CD4-positive, alpha-beta T cell treated with Interleukin-6 at 100 ng/mL for 8 hours (primary cell): Measurements from ENCODE around the gene IL10RA.

ENCODE experiments used
- DNase-seq: peaks from one replicate; pipeline ENCODE4 v3.0.0-alpha.2; 2020; ENCODE audit warnings: mixed read lengths, low spot score

IL10RA gene

DNA sequence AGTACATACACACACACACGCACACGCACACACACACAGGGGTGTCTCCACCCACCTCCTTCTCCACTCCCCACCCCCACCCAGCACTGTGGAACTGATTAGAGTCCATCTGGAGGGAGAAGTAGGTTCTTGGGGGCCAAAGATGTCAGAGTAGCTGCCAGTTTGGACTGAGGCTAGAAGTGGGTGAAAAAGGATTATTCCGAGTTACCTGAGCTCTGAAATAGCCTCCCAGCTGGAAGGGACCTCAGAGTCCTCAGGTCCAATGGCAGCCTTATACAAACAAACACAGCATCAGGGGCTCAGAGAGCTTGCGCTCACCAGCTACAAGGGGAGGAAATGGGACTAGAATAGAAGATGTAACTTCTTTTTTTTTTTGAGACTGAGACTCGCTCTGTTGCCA, 20.8 kb downstream of the IL10RA start:
- no peak for DNase-seq

DNA sequence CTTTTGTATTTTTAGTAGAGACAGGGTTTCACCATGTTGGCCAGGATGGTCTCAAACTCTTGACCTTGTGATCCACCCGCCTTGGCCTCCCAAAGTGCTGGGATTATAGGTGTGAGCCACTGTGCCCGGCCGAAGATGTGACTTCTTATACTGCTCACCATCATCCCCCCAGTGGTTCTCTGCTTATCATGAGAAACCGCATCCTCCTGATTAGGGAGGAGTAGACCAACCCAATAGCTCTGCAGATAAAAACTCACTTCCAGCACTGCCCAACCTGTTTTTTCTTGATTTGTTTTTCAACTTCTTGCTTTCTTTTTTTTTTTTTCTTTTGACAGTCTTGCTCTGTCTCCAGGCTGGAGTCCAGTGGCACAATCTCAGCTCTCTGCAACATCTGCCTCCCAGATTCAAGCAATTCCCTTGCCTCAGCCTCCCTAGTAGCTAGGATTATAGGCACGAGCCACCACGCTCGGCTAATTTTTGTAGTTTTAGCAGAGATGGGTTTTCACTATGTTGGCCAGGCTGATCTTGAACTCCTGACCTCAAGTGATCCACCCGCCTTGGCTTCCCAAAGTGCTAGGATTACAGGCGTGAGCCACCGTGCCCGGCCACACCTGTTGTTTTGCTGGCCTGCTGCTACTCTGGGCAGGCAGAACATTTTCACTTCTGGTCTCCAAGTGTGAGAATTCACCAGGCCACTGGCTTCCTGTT, 21.5 kb downstream of the IL10RA start:
- DNase-seq: peak; percentile 71

DNA sequence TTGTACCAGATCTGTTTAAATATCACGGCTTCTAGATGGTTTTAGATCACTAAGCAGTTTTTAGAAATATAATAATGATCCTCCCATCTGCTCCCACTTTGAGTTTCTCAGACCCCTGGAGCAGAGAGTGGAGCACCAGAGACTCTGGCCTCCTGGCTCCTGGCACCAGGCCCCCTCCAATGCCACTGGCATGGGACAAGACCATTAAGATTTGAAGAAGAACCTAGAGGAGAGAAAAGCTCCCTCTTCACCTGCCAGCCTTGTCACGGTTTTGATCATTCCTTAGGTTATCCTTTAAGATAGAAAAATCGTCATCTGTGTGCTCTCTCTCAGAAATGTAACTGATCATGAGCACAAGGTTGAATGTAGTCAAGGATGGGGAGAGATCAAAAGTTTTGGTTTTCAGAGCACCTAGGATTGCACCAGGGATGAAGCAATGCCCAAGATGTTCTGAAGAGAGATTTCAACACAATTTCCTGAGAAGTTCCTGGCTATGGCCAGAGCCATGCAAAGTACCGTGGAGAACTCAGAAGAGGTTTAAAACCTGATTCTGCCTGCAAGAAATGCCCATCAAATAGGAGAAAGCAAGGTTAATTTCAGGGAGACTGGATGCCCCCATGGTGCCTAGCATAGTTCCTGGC, 22.2 kb downstream of the IL10RA start:
- DNase-seq: no peak

DNA sequence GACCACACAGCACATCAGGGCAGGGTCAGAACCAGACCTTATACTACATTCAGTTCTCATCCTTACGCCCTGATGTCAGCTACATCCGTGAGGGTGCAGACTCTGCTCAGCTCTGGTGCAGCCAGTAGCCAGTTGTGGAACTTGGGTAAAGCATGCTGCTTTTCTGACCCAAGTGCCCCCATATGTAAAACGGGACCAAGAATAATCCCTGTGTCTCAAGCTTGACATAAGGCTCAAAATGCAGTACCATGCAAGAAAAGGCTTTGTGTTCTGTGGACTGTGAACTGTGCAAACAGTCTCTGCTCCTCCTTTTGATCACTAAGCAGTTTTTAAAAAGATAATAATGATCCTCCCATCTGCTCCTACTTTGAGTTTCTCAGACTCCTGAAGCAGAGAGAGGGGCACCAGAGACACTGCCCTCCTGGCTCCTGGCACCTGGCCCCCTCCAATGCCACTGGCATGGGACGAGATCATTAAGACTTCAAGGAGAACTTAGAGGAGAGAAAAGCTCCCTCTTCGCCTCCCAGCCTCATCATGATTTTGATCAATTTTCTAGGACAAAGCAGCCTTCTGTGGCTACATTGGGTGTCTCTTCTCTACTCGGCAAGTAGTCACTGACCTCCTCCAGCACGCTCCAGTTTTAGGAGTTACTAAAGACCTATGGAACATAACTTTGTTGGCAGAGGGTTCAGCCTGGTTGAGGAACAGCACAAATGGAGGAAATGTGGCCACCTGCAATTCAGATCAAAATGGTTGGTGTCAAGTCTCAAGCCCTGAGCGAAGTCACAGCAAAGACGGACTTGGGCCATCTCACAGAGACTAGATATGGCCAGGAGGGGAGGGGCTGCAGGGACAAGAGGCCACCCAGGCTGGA, 23.9 kb downstream of the IL10RA start:
- DNase-seq: no peak

DNA sequence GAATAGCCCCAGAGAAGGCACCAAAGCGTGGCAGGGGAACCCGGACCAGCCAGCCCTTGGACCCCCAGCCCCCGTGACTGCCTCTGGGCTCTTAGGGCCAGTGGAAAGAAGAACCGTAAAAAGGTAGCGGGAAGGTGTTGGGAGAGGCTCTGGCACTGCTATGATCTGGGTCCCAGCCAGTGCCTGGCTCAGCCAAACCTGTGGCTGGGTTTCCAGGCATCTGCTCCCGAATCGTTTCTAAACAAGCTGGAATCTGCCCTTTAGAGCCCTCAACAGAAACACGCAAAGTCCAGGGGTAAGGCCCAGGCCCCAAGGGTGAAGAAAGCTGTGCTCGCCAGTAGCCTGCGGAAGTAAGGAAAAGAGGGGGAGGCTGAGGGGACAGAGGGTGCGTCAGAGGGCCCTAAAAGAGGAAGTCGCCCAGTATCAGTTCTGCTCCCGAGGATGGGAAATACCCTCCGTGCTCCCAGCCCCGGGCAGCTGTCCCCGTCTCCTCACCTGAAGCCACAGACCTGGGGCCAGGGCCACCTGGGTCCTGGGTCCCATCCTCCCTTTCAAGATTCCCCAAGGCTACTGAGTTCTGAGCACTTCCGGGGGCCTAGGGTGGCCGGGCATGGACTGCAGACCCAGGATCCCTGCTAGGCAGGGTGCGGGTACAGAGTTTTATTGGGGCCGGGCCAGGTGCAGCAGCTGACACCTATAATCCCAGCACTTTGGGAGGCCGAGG, 24.7 kb downstream of the IL10RA start:
- no peak for DNase-seq

DNA sequence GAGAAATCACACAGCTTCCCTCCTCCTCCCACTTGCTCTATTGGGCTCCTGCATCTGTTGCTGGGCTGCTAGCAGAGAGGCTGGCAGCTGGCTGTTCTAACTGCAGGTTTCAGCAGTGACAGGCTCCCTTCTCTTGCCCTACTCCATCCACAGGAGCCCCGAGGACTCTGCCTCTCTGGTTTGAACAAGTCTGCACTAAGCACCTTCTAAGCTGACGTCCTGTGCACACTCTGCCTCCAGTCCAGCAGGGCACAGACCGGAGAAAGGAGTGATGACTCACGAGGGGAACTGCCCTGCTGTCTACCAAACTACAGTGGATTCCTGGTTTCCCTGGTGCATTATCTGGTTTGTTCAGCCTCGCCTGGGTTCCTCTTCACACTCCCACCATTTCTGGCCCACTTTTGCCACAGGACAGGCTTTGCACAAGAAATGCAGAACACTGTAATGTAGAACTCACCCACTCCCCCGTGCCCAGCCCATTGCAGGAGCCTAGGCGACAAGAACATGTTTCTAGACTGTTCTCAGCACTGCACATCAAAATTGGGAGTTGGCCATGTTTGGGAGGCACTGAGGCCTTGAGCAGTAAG, 26.0 kb downstream of the IL10RA start:
- peak; percentile 41 for DNase-seq

DNA sequence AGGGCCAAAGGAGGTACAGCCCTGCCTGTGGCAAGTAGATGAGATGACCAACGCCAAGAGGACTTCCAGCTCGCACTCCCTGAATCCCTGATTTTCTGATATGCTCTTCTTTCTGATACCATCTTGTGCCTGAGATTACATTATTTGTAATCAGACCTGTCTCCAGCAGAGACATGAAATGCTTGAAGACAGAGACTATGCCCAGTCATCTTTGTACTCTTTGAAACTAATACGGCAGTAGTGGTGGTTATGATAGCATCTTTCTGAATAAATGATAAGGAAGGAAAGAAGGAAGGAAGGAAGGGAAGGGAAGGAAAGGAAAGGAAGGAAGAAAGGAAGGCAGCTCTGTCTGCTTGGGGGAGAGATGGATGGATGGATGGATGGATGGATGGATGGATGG, 27.8 kb downstream of the IL10RA start:
- no peak for DNase-seq

DNA sequence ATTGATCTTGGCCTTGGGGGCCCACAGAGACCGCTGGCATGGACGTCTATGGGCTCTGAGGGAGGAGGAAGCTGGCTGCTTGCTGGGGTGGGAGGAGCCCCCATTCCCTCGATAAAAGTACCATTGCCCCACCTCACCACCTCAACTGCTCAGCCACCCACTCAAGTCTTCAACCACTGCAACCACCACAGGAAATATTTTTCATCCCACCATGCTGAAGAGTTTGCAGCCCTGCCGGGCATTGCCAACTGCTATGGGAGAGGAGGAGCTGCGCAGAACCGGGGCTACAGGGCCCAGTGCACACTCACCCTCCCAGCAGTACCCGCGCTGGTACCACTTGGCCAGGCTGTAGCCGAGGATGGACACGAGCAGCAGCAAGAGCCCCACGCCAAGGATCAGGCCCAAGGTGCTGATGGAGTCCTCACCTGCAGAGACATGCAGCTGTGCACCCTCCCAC, 29.2 kb downstream of the IL10RA start:
- DNase-seq: no peak

DNA sequence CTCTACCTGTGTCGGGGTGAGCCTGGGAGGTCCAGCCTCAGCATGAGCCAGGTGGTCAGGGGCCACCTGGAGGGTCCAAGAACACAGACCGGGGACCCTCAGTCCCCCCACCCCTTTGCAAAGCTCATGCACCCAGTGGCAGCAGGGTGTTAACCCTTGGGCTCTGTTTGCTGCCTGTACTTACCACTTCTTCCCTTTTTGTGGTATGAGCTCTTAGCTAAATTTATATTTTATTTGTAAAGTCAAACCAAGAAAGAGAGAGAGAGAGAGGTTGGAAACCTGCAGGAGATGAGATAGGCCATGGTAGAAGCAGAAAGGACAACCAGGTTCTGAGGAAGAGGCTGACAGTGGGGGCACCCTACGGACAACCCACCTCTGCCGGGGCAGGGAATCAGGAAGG, 29.9 kb downstream of the IL10RA start:
- no peak for DNase-seq

DNA sequence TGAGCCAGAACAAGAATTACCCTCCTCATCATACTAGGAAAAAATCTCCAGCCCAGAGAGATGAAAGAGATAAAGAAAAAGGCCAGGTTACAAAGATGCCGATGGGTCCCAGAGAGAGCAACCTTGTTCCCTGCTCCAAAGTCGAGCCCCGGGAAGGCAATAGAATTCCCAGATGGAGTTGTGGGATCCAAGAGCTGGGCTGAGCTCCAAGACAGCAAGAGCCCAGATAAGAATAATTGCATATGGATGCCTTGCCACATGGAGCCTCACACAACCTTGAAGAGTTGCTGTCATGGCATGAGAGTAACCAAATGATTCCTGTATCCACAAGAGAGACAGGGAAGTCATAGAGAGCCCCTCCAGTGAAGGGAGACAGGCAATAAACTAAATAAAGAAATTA, 30.9 kb downstream of the IL10RA start:
- DNase-seq: no peak

DNA sequence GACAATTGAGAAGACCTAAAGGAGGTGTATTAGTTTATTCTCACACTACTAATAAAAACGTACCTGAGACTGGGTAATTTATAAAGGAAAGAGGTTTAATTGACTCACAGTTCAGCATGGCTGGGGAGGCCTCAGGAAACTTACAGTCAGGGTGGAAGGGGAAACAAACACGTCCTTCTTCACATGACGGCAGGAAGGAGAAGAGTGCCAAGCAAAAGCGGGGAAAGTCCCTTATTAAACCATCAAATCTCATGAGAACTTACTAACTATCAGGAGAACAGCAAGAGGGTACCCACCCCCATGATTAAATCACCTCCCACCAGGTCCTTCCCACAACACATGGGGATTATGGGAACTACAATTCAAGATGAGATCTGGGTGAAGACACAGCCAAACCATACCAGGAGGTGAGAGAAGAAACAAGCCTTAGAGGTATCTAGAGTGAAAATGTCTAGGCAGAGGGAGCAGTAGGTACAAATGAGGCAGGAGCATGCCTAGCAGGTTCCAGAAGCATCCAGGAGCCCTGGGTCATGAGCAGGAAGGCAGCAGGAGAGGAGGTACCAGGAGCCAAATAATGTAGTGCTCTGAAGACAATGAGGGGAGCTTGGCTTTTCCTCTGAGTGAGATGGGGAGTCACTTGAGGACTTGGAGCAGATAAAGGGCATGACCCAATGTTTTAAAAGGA, 31.6 kb downstream of the IL10RA start:
- DNase-seq: no peak

DNA sequence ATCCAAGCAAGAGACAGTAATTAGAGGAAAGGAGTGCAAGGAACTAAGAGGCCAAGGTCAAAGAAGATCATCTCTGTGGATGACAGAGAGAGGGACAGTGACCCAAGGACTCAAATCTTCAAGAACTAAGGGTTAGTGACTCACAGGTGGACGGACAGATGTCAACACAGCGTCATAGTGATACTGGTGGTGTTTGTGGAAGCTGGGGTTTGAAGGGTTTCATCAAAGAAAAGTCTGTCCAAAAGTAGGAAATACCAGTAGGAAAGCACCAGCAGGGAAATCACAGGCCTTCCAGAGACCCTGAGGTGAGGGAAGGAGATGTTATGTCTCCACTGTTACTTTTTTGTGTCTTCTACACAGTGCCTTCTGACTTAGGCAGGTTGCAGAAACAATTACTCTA, 32.2 kb downstream of the IL10RA start:
- no peak for DNase-seq

DNA sequence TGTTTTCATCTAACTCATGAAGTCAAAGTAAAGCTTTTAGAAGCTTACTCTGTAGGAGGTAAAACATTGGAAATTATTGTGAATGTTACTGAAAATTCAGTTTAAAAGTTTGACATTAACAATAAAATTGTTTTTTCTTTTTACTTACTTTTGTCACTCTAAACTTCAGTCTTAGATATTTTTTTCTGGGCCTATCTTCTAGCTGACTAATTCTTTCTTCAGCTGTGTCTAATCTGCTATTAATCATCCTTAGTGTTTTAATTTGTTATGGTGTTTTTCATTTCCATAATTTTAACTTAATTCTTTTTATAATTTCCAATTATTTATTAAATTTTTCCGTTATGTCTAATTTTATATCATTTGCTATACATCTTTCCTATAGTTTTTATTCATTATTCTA, 35.0 kb downstream of the IL10RA start:
- no peak for DNase-seq

DNA sequence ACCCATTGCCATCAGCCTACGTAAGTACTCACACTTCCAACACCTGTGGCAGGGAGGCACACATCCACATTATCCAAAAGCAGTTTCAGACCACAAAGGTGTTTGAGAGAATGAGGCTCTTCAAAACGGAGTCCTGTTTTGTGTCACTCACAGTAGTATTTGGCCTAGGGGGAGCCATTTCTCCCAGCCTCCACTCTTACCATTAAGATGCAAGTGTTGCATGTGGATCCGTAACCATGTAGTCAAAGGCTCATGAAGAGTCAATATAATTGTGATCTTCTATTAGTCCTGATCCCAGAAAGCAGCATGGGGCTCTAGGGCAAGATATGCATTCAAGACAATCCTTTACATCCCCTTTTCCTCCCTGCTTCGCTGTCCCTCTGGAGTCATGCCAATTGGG, 41.5 kb downstream of the IL10RA start:
- no peak for DNase-seq

DNA sequence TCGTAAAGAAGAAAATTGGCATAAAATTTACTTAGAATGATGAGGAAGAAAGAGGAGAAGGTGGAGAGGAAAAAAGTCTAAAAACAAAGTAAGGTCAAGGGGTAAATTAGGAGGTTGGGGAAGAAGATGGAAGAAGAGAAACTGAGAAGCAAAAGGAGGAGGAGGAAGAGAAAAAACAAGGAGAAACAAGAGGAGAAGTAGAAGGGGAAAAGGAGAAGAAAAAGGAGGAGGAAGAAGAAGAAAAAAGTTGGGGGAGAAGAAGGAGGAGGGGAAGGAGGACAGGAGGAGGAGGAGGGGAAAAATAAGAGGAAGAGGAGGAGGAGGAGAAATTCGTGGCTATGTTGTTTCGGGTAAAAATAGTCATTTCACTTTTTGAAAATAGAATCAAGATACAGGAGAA, 42.4 kb downstream of the IL10RA start:
- DNase-seq: no peak

DNA sequence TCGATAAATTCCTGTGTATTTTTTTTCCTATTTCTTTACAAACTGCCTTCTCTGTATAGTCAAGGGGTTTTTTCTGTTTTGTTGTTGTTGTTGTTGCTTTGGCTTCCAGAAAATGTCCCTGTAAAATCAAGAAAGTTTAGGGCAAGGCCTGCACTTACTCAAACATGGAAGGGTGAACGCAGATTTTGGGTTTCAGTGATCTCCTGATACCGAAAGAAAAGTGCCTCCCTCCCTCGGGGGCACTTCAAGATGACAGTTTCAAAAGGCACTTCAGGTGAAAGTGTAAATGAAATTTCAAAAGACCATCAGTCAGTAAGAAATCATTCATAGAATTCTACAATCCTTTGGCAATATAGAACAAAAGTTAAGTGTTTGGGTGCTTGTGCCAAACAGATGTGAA, 47.2 kb downstream of the IL10RA start:
- no peak for DNase-seq

DNA sequence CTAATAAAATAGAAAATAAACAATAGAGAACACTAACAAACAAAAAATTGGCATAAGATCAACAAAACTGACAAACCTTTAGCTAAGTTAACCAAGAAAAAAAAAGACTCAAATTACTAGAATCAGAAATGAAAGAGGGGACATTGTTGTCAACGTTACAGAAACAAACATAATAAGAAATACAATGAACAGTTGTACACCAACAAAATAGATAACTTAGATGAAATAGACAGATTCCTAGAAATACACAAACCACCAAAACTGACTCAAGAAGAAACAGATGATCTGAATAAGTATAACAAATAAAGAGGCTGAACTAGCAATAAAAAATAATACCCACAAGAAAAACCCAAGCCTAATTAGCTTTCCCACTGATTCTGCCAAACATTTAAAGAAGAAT, 55.9 kb downstream of the IL10RA start:
- DNase-seq: no peak

DNA sequence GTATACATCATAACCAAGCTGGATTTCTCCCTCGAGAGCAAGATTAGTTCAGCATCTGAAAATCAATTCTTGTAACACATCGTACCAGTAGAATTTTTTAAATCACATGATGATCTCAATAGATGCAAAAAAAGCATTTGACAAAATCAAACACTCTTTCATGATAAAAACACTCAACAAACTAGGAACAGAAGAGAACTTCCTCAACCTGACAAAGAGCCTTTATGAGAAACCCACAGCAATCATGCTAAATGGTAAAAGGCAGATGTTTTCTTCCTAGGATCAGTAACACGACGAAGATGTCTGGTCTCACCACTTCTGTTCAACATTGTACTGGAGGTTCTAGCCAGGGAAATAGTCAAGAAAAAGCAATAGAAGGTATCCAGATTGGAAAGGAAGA, 56.6 kb downstream of the IL10RA start:
- DNase-seq: no peak

DNA sequence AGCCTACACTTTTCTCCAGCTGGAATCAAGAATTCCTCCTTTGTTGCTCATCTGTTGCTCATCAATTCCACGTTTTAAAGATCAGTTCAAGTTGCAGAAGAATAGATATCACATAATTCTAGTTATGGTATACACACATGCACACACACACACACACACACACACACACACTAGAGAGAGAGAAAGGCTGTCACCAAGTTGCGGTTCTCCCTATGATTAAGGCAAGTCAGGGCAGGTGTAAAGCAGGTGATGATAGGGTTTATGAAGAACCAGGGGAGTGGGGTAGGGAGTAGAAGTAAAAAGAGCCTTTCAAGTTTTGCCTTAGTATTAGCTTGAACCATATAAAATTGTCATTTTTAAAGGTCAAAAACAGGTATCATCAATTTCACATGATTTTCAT, 59.0 kb downstream of the IL10RA start:
- DNase-seq: peak; percentile 22

DNA sequence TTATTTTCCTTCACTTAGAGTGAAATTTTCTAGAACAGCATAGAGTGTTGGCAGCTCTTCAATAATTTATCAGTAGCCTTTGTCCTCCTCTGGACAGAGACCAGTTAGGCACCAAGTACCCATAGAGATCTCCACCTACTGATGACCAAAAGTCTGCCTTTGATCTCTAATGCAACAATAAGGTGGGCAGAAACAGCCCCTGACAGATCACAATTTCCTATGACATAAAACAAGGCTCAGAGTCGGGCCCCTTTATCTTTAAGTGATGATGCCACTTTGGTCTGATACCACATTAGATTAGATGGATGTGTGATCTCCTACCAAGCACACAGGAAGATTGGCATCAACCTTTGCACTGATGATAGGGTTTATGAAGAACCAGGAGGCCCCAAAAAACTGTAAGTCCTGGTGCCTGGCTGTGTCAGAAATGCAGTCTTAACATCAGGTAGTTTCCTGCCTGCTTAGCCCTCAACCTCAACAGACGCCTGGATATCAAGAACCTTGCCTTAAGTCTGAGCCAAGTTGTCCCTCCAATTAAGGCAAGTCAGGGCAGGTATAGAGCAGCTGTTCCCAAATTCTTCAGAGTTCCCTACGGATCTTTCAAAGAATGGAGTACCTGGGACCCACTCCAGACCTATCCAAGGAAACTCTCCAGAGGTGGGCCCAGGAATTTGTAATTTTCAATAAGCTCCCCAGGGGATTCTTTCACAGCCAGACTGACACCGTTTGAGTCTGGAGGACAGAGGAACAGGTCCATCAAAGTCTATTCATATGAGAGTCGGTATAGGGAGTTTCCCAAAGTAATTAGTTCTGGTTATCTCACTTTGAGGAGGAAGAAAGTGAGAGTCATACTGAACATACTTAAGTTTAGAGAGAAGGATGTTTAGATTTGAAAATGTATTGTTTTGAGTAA, 60.1 kb downstream of the IL10RA start:
- DNase-seq: peak; percentile 60
